Retinal pigment epithelial cell (primary cell): ENCODE data around the gene IQGAP2.

ENCODE experiments used
- DNase-seq: peaks from one replicate; pipeline ENCODE4 v3.0.0-alpha.2; 2010; ENCODE audit warnings: low read depth
- H3K4me3 ChIP-seq: 2 replicates; pipeline ENCODE4 v1.5.1; 2011; ENCODE audit warnings: mild to moderate bottlenecking, low read length, control low read depth, moderate library complexity
- TF ChIP-seq, protein P1 (sequence below): conservative IDR thresholded peaks from 2 replicates; pipeline ENCODE4 v1.5.1; 2011; ENCODE audit warnings: low read depth, low read length, control low read depth, inconsistent platforms

The IQGAP2 gene

DNA sequence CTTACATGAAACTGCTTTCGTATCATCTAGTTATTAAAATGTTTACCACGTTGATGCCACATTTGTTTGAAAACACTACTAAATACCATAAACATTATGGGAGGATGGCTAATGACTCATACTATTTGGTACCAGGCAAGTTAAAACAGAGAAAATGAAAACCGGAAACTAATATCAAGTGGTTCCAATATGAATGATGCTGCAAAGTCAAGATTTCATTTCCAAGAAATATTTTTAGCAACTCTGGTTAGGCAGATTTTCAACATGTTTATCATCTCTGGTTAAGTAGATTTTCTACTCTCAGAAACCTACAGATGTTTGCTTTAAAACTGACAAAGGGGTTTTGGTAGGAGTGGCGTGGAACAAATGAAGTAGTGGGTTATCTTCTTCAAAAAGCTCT, 307.9 kb downstream of the IQGAP2 start:
- H3K4me3 ChIP-seq, result no peak overlapping the region
- no peak for DNase-seq
- TF ChIP-seq, protein P1, sequence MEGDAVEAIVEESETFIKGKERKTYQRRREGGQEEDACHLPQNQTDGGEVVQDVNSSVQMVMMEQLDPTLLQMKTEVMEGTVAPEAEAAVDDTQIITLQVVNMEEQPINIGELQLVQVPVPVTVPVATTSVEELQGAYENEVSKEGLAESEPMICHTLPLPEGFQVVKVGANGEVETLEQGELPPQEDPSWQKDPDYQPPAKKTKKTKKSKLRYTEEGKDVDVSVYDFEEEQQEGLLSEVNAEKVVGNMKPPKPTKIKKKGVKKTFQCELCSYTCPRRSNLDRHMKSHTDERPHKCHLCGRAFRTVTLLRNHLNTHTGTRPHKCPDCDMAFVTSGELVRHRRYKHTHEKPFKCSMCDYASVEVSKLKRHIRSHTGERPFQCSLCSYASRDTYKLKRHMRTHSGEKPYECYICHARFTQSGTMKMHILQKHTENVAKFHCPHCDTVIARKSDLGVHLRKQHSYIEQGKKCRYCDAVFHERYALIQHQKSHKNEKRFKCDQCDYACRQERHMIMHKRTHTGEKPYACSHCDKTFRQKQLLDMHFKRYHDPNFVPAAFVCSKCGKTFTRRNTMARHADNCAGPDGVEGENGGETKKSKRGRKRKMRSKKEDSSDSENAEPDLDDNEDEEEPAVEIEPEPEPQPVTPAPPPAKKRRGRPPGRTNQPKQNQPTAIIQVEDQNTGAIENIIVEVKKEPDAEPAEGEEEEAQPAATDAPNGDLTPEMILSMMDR, result no peak

DNA sequence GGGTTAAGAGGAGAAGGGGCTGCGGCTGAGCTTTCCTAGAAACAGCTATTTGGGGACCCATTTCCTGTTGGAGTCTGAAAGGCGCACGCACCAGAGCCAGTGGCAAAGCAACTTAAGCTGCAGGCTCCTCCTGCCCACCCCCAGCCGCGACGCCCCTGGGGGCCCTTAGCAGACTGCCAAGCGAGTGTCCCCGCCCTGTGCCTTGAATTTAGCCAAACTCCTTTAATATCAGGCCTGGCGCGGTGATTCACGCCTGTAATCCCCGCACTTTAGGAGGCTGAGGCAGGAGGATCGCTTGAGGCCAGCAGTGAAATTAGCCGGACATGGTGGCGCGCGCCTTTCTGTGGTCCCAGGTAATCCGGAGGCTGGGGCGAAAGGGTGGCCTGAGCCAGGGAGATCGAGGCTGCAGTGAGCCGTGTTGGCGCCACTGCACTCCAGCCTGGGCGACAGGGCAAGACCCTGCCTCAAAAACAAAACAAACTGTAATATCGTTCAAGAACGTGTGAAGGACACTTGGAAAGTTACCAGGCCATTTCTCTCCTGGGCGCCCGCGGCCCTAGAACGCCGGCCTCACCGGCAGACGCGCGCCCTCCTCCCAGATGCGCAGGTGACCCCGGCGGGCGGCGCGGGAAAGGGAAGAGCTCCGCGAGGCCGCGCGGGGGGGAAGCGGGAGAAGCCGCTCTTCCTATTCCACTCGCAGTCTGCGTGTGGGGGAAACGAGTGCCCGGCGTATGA, 311.8 kb downstream of the IQGAP2 start:
- DNase-seq, result no peak
- TF ChIP-seq, protein P1, result no peak
- H3K4me3 ChIP-seq, result peak overlapping the region; percentile 55

DNA sequence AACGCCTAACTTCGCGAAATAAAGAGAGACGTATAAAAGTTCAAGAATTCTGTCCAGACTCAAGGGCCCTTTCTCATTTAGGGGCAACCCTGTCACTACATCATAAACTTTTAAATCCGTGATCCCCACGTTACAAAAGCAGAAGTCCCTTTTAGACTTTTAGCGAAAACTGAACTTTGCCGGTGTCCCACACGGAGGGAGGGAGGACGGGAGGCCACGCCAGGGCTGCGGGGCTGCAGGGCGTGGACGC, 312.3 kb downstream of the IQGAP2 start:
- no peak for DNase-seq
- H3K4me3 ChIP-seq, result peak overlapping the region; percentile 55
- TF ChIP-seq, protein P1, result no peak

DNA sequence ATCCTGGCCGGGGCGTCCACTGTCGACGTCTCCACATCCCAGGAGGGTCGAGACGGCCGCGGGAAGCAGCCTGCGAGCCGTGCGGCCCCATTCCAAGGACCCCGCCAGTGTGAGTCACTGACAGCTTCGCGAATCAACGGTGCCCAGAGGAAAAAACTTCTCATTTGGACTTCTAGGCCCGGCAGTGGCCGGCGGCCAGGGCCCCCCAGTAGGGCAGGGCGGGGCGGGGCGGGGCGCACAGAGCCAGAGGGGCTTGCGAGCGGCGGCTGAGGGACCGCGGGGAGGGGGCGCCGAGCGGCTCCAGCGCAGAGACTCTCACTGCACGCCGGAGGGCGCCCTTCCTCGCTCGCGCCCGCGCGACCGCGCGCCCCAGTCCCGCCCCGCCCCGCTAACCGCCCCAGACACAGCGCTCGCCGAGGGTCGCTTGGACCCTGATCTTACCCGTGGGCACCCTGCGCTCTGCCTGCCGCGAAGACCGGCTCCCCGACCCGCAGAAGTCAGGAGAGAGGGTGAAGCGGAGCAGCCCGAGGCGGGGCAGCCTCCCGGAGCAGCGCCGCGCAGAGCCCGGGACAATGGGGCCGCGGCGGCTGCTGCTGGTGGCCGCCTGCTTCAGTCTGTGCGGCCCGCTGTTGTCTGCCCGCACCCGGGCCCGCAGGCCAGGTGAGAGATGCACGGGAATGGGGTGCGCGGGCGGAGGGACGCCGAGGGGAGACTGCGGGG, 312.8 kb downstream of the IQGAP2 start, which contains the start of gene F2R:
Gene F2R, plus strand, starts transcription at position 391 of the 720 bp plus-strand sequence. Its CDS starts 182 bp downstream, at position 573.
- TF ChIP-seq, protein P1, result peak; percentile 49
- no peak for DNase-seq

DNA sequence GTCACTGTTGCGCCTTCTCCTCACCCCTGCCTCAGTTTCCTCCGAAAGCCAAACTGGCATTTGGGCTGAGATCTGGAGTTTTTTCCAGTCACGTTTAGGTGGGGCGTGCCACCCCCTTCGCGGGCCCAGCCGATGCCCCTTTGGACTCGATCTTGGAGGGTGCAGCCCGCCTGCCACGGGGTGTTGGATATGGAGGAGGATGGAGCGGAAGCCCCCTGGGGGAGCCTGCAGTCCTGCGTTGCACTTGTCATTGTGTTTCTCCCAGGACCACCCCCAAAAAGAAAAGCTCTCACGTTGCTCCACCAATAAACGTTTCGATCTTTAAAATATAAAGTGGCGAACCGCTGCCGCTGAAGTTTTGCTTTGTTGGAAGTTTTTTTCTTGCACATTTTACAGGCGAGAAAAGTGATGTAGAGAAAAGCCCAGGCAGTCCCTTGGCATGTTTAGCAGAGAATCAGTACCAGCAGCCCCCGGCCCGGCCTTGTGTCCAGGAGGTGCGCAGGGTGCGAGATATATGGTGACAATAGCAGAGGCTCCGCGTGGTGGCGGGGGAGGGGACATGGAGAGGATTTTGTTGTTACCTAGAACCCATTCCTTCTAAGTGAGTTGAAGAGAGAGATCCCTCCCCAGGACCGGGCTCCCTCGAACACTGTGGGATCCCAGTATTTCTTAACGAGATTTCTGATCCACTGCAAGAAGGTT, 313.5 kb downstream of the IQGAP2 start:
- H3K4me3 ChIP-seq, result peak overlapping the region; percentile 70
- DNase-seq, result no peak
- TF ChIP-seq, protein P1, result no peak

More for the DNA sequence above, 312.8 kb downstream of the IQGAP2 start, which contains the start of gene F2R:
- H3K4me3 ChIP-seq, result peak within 1 kb of the TSS; percentile 70

DNA sequence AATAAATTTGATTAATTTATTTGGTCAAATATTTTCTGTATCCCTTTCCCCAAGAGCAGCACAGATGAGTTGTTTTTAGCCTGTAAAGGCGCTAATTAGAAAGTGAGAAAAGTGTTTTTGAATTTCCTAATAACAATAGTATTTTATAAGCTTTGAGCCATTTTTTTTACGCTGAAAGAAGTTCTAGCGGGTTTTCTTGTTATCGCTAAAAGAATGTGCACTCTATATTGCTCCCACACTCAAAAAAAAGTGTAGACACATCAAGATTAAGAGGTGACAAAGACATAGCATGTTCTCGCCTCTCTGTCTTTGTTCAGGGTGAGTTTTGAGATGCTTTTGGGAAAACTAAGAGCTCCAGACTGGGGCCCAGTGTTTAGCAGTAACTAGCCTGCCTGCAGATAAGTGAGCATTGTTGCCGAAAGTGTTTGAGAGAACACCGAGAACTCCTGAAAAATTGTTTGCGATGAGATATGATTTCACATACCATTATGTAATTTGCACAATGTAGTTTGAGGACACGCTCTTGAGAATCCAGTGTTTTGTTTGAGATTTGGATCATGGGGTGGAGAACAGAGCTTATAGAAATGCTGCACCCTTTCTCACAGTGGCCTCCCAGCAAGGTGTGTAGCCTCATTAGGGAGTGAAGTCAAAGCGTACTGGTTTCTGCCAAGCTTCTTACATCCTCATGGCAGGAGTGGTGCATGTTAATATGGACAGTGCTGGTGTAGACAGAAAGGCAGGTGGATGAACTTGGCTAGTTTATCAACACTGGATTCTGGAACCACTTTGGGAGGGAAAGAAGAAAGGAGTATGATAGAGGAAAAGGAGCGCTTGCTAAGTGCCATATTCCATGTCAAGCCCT, 314.4 kb downstream of the IQGAP2 start:
- DNase-seq, result no peak
- TF ChIP-seq, protein P1, result no peak
- H3K4me3 ChIP-seq, result peak overlapping the region; percentile 70
